H7 (cell line): ENCODE results near the gene RORC. TPM values are rescaled to one million over a fixed set of nuclear protein-coding genes. Genes with fewer than 3 reads are reported as not detected.

Source experiments
- DNase-seq: peaks from one replicate; pipeline ENCODE4 v3.0.0; 2012
- H3K27me3 ChIP-seq: 2 replicates; pipeline ENCODE4 v1.6.0; 2011; ENCODE audit warnings: mild to moderate bottlenecking, low read length; ENCODE audit not compliant: control insufficient read depth, insufficient read depth
- H3K36me3 ChIP-seq: replicated peaks from 2 replicates; pipeline ENCODE4 v1.5.1; 2011; ENCODE audit warnings: low read length; ENCODE audit not compliant: control insufficient read depth, insufficient read depth
- H3K4me3 ChIP-seq: 2 replicates; pipeline ENCODE4 v1.5.1; 2011; ENCODE audit warnings: low read depth, mild to moderate bottlenecking, control low read depth, low read length, moderate library complexity; ENCODE audit not compliant: insufficient read depth
- total RNA-seq: library from RNA; depleted of rRNA; stranded (reverse); fragments of >200 nt; shearing (Covaris generic); gene quantifications from 2 replicates; pipeline ENCODE4 v1.2.3, GENCODE V29; 2014

Gene RORC
- total RNA-seq, 1 experiment from 2014 or later = 0.42 TPM

GRCh38 chr1:151825751-151826660 lies 5.6 kb downstream of the RORC start:
- H3K27me3 ChIP-seq = no peaks in the 10 kb centered on the region
- no peaks in the 10 kb centered on the region for H3K36me3 ChIP-seq
- peak; percentile 83 for DNase-seq
- H3K4me3 ChIP-seq = no peak overlapping the region

- Histone ChIP-seq H3K27me3 (no peaks in the 10 kb centered on the region), H3K4me3 (no peak overlapping the region), H3K36me3 (no peaks in the 10 kb centered on the region)
- DNase-seq = no peak
Observed at GRCh38 chr1:151825204-151825603, 6.4 kb downstream of the RORC start.

- DNase-seq = no peak
- Histone ChIP-seq H3K36me3 (no peaks in the 10 kb centered on the region), H3K27me3 (no peaks in the 10 kb centered on the region), H3K4me3 (no peak overlapping the region)
Observed at GRCh38 chr1:151823175-151823574, 8.4 kb downstream of the RORC start.

- no peak for DNase-seq
- H3K27me3 ChIP-seq = no peaks in the 10 kb centered on the region
- H3K36me3 ChIP-seq = no peaks in the 10 kb centered on the region
- no peak overlapping the region for H3K4me3 ChIP-seq
Observed at GRCh38 chr1:151822404-151822803, 9.2 kb downstream of the RORC start.

GRCh38 chr1:151820940-151821339 lies 10.7 kb downstream of the RORC start:
- H3K36me3 ChIP-seq = no peaks in the 10 kb centered on the region
- no peak overlapping the region for H3K4me3 ChIP-seq
- no peak for DNase-seq
- no peaks in the 10 kb centered on the region for H3K27me3 ChIP-seq

- DNase-seq = no peak
- H3K27me3 ChIP-seq = no peaks in the 10 kb centered on the region
- no peak overlapping the region for H3K4me3 ChIP-seq
- no peaks in the 10 kb centered on the region for H3K36me3 ChIP-seq
Observed at GRCh38 chr1:151819976-151820623, 11.5 kb downstream of the RORC start.

- no peak for DNase-seq
- no peak overlapping the region for H3K4me3 ChIP-seq
- H3K36me3 ChIP-seq = no peaks in the 10 kb centered on the region
- H3K27me3 ChIP-seq = no peaks in the 10 kb centered on the region
Observed at GRCh38 chr1:151819227-151819835, 12.3 kb downstream of the RORC start.

GRCh38 chr1:151817353-151817730 lies 14.3 kb downstream of the RORC start:
- Histone ChIP-seq H3K36me3 (no peaks in the 10 kb centered on the region), H3K27me3 (no peaks in the 10 kb centered on the region; the same call in 1 of the 2 replicates), H3K4me3 (no peak overlapping the region)
- DNase-seq = no peak

- DNase-seq = no peak
- Histone ChIP-seq H3K4me3 (no peak overlapping the region), H3K36me3 (no peaks in the 10 kb centered on the region)
Observed at GRCh38 chr1:151816548-151817352, 14.9 kb downstream of the RORC start.

GRCh38 chr1:151815716-151816327 lies 15.8 kb downstream of the RORC start:
- no peaks in the 10 kb centered on the region for H3K36me3 ChIP-seq
- no peak for DNase-seq
- no peaks in the 10 kb centered on the region; the same call in 1 of the 2 replicates for H3K27me3 ChIP-seq
- no peak overlapping the region for H3K4me3 ChIP-seq

More at GRCh38 chr1:151816548-151817352, 14.9 kb downstream of the RORC start:
- H3K27me3 ChIP-seq = no peaks in the 10 kb centered on the region; the same call in 1 of the 2 replicates

- no peak overlapping the region for H3K4me3 ChIP-seq
- no peaks in the 10 kb centered on the region; the same call in 1 of the 2 replicates for H3K27me3 ChIP-seq
- H3K36me3 ChIP-seq = no peaks in the 10 kb centered on the region
- DNase-seq = no peak
Observed at GRCh38 chr1:151814971-151815545, 16.5 kb downstream of the RORC start.

GRCh38 chr1:151814426-151814825 lies 17.2 kb downstream of the RORC start:
- no peaks in the 10 kb centered on the region for H3K36me3 ChIP-seq
- no peak for DNase-seq
- no peak overlapping the region for H3K4me3 ChIP-seq
- H3K27me3 ChIP-seq = no peaks in the 10 kb centered on the region; the same call in 1 of the 2 replicates

- Histone ChIP-seq H3K4me3 (no peak overlapping the region), H3K36me3 (no peaks in the 10 kb centered on the region), H3K27me3 (no peaks in the 10 kb centered on the region; the same call in 1 of the 2 replicates)
- DNase-seq = no peak
Observed at GRCh38 chr1:151813271-151813977, 18.2 kb downstream of the RORC start.
